GM18517 (cell line): ENCODE measurements around the gene LCN10.

ENCODE experiments used
- ATAC-seq: cut with Tn5 transposase; IDR thresholded peaks from one replicate; pipeline ENCODE4 v1.9.1; 2021; ENCODE audit warnings: mild to moderate bottlenecking, moderate library complexity; ENCODE audit not compliant: unreplicated experiment

Gene LCN10

GRCh38 chr9:136740491-136740890 is 2.2 kb downstream of the LCN10 start:
- ATAC-seq: no peak

GRCh38 chr9:136740069-136740468 is 2.7 kb downstream of the LCN10 start:
- no peak for ATAC-seq

- no peak for ATAC-seq
Measured at GRCh38 chr9:136739509-136739908, 3.2 kb downstream of the LCN10 start.

GRCh38 chr9:136738960-136739359 is 3.8 kb downstream of the LCN10 start:
- no peak for ATAC-seq

GRCh38 chr9:136735812-136736480 is 6.8 kb downstream of the LCN10 start:
- no peak for ATAC-seq

GRCh38 chr9:136734837-136735496 is 7.8 kb downstream of the LCN10 start:
- no peak for ATAC-seq

GRCh38 chr9:136733611-136734010 is 9.1 kb downstream of the LCN10 start:
- ATAC-seq: no peak

GRCh38 chr9:136732444-136733178 is 10.1 kb downstream of the LCN10 start:
- ATAC-seq: no peak

- no peak for ATAC-seq
Measured at GRCh38 chr9:136729926-136730325, 12.8 kb downstream of the LCN10 start.

- no peak for ATAC-seq
Measured at GRCh38 chr9:136729144-136729543, 13.6 kb downstream of the LCN10 start.

GRCh38 chr9:136728548-136729123 is 14.1 kb downstream of the LCN10 start:
- ATAC-seq: peak; percentile 29

GRCh38 chr9:136728080-136728547 is 14.6 kb downstream of the LCN10 start:
- peak; percentile 70 for ATAC-seq

- no peak for ATAC-seq
Measured at GRCh38 chr9:136726631-136727191, 16.0 kb downstream of the LCN10 start.

GRCh38 chr9:136726118-136726517 is 16.6 kb downstream of the LCN10 start:
- no peak for ATAC-seq

GRCh38 chr9:136725612-136726011 is 17.1 kb downstream of the LCN10 start:
- ATAC-seq: no peak

- ATAC-seq: no peak
Measured at GRCh38 chr9:136724772-136725171, 18.0 kb downstream of the LCN10 start.

- no peak for ATAC-seq
Measured at GRCh38 chr9:136723989-136724388, 18.8 kb downstream of the LCN10 start.

- no peak for ATAC-seq
Measured at GRCh38 chr9:136723362-136723976, 19.3 kb downstream of the LCN10 start.

GRCh38 chr9:136722969-136723356 is 19.8 kb downstream of the LCN10 start:
- no peak for ATAC-seq

GRCh38 chr9:136722093-136722968 is 20.4 kb downstream of the LCN10 start:
- no peak for ATAC-seq
